Measurements from ENCODE around the gene KCNK4. TPM values are rescaled to one million over a fixed set of nuclear protein-coding genes. Genes with fewer than 3 reads are reported as not detected.

KCNK4 gene
- total RNA-seq, 1 experiment from 2014 or later: 1.1 TPM

- H3K27ac ChIP-seq (ENCODE audit: low read length): peak overlapping the region; percentile 36
- CTCF ChIA-PET: no interaction called here
- no peak for DNase-seq (ENCODE audit: low read depth, low spot score)
These were observed 29.9 kb downstream of the KCNK4 start for GRCh38 chr11:64321026-64321425.

GRCh38 chr11:64321533-64321932 is 30.4 kb downstream of the KCNK4 start:
- BruUV-seq (replicated peaks): no TSS peak
- H3K27me3 ChIP-seq (ENCODE audit: control insufficient read depth, insufficient read depth, low read length): no peaks in the 10 kb centered on the region
- peaks cover 36% of the 10 kb centered on the region for H3K4me1 ChIP-seq (ENCODE audit: control insufficient read depth, insufficient read depth, low read length)
- no peak for ATAC-seq
- TF ChIP-seq SIN3A (IDR thresholded peaks at IDR 0.05; ENCODE audit: borderline replicate concordance, insufficient read depth, low read depth, low read length) (no peak), TCF7L2 (IDR thresholded peaks at IDR 0.05; ENCODE audit: low read depth, low read length) (no peak), POLR2AphosphoS5 (IDR thresholded peaks at IDR 0.05; ENCODE audit: low read depth, low read length) (no peak)
- TF ChIP-seq, protein P1, sequence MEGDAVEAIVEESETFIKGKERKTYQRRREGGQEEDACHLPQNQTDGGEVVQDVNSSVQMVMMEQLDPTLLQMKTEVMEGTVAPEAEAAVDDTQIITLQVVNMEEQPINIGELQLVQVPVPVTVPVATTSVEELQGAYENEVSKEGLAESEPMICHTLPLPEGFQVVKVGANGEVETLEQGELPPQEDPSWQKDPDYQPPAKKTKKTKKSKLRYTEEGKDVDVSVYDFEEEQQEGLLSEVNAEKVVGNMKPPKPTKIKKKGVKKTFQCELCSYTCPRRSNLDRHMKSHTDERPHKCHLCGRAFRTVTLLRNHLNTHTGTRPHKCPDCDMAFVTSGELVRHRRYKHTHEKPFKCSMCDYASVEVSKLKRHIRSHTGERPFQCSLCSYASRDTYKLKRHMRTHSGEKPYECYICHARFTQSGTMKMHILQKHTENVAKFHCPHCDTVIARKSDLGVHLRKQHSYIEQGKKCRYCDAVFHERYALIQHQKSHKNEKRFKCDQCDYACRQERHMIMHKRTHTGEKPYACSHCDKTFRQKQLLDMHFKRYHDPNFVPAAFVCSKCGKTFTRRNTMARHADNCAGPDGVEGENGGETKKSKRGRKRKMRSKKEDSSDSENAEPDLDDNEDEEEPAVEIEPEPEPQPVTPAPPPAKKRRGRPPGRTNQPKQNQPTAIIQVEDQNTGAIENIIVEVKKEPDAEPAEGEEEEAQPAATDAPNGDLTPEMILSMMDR (IDR thresholded peaks at IDR 0.05): no peak
- TF ChIP-seq, protein P2, sequence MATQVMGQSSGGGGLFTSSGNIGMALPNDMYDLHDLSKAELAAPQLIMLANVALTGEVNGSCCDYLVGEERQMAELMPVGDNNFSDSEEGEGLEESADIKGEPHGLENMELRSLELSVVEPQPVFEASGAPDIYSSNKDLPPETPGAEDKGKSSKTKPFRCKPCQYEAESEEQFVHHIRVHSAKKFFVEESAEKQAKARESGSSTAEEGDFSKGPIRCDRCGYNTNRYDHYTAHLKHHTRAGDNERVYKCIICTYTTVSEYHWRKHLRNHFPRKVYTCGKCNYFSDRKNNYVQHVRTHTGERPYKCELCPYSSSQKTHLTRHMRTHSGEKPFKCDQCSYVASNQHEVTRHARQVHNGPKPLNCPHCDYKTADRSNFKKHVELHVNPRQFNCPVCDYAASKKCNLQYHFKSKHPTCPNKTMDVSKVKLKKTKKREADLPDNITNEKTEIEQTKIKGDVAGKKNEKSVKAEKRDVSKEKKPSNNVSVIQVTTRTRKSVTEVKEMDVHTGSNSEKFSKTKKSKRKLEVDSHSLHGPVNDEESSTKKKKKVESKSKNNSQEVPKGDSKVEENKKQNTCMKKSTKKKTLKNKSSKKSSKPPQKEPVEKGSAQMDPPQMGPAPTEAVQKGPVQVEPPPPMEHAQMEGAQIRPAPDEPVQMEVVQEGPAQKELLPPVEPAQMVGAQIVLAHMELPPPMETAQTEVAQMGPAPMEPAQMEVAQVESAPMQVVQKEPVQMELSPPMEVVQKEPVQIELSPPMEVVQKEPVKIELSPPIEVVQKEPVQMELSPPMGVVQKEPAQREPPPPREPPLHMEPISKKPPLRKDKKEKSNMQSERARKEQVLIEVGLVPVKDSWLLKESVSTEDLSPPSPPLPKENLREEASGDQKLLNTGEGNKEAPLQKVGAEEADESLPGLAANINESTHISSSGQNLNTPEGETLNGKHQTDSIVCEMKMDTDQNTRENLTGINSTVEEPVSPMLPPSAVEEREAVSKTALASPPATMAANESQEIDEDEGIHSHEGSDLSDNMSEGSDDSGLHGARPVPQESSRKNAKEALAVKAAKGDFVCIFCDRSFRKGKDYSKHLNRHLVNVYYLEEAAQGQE (IDR thresholded peaks at IDR 0.05; ENCODE audit: insufficient read depth in 1 of 2, low read depth in 2 of 2, low read length in 1 of 2): no peak
- CTCF ChIA-PET: no interaction called here
- no peak overlapping the region for H3K4me3 ChIP-seq (ENCODE audit: low read depth in 2 of 2, low read length in 2 of 2)
- in situ Hi-C loops (cut with HindIII; ENCODE audit: low pct_unique_long_range_greater_than_20kb, low sequenced_read_pairs) (no loop called here), intact Hi-C loops (cut with micrococcal nuclease; ENCODE audit: unreplicated experiment) (no loop called here)
- peak overlapping the region; percentile 36; the same call in 1 of the 2 replicates for H3K27ac ChIP-seq (ENCODE audit: low read length)
- H3K9me3 ChIP-seq (ENCODE audit: control insufficient read depth, insufficient read depth, low read depth, low read length): no peaks in the 10 kb centered on the region
- peaks cover under 1% of the 10 kb centered on the region; the same call in 1 of the 2 replicates for H3K36me3 ChIP-seq (ENCODE audit: control insufficient read depth, insufficient read depth, low read length)
- no peak for DNase-seq (ENCODE audit: low read depth, low spot score)
- POLR2A ChIA-PET: no interaction called here

More at GRCh38 chr11:64321026-64321425, 29.9 kb downstream of the KCNK4 start:
- Histone ChIP-seq H3K4me1 (ENCODE audit: control insufficient read depth, insufficient read depth, low read length) (peaks cover 40% of the 10 kb centered on the region), H3K27me3 (ENCODE audit: control insufficient read depth, insufficient read depth, low read length) (no peaks in the 10 kb centered on the region), H3K4me3 (ENCODE audit: low read depth in 2 of 2, low read length in 2 of 2) (no peak overlapping the region), H3K9me3 (ENCODE audit: control insufficient read depth, insufficient read depth, low read depth, low read length) (no peaks in the 10 kb centered on the region), H3K36me3 (ENCODE audit: control insufficient read depth, insufficient read depth, low read length) (peaks cover 2% of the 10 kb centered on the region; the same call in 1 of the 2 replicates)
- ATAC-seq: no peak
- no TSS peak for BruUV-seq (replicated peaks)
- POLR2A ChIA-PET: no interaction called here
- in situ Hi-C loops (cut with HindIII; ENCODE audit: low pct_unique_long_range_greater_than_20kb, low sequenced_read_pairs): no loop called here
- intact Hi-C loops (cut with micrococcal nuclease; ENCODE audit: unreplicated experiment): no loop called here
- no peak for TF ChIP-seq POLR2AphosphoS5 (IDR thresholded peaks at IDR 0.05; ENCODE audit: low read depth, low read length)
- TF ChIP-seq, protein P2 (IDR thresholded peaks at IDR 0.05; ENCODE audit: insufficient read depth in 1 of 2, low read depth in 2 of 2, low read length in 1 of 2): no peak
- TF ChIP-seq SIN3A (IDR thresholded peaks at IDR 0.05; ENCODE audit: borderline replicate concordance, insufficient read depth, low read depth, low read length): no peak
- TF ChIP-seq, protein P1 (IDR thresholded peaks at IDR 0.05): no peak
- no peak for TF ChIP-seq TCF7L2 (IDR thresholded peaks at IDR 0.05; ENCODE audit: low read depth, low read length)
